Fibroblast of upper back skin (primary cell): ENCODE data around the gene VWA5B1.

ENCODE experiments used
- DNase-seq: peaks from one replicate; pipeline ENCODE4 v3.0.0-alpha.2; 2013

VWA5B1 gene

GRCh38 chr1:20398744-20399143 is 108.1 kb downstream of the VWA5B1 start:
- no peak for DNase-seq

GRCh38 chr1:20399196-20399595 is 108.5 kb downstream of the VWA5B1 start:
- no peak for DNase-seq

GRCh38 chr1:20399606-20400180 is 109.0 kb downstream of the VWA5B1 start:
- DNase-seq = no peak

- no peak for DNase-seq
These were observed 109.9 kb downstream of the VWA5B1 start for GRCh38 chr1:20400341-20401177.

GRCh38 chr1:20401405-20402010 is 110.8 kb downstream of the VWA5B1 start:
- DNase-seq = no peak

- no peak for DNase-seq
These were observed 112.1 kb downstream of the VWA5B1 start for GRCh38 chr1:20402585-20403422.

- no peak for DNase-seq
These were observed 112.9 kb downstream of the VWA5B1 start for GRCh38 chr1:20403423-20404145.

GRCh38 chr1:20404466-20404865 is 113.8 kb downstream of the VWA5B1 start:
- DNase-seq = no peak
